HFFc6 (cell line): ENCODE data around the gene S100PBP. TPM values are rescaled to one million over a fixed set of nuclear protein-coding genes. Genes with fewer than 3 reads are reported as not detected.

Source experiments
- DNase-seq: peaks from one replicate; pipeline ENCODE4 v3.0.0-alpha.2; 2018
- H3K27ac Mint-ChIP-seq: 2 replicates; pipeline ENCODE4 v1.8.0; 2020; ENCODE audit warnings: mild to moderate bottlenecking, mixed read lengths
- H3K27me3 Mint-ChIP-seq: 2 replicates; pipeline ENCODE4 v1.8.0; 2021; ENCODE audit warnings: mild to moderate bottlenecking, moderate library complexity, mixed read lengths; ENCODE audit not compliant: insufficient read depth
- H3K36me3 Mint-ChIP-seq: 2 replicates; pipeline ENCODE4 v1.8.0; 2021; ENCODE audit warnings: low read depth, mixed read lengths
- H3K4me1 Mint-ChIP-seq: 2 replicates; pipeline ENCODE4 v1.8.0; 2020; ENCODE audit warnings: low read depth, mixed read lengths
- H3K4me3 Mint-ChIP-seq: 2 replicates; pipeline ENCODE4 v1.8.0; 2020; ENCODE audit warnings: mild to moderate bottlenecking, moderate library complexity, mixed read lengths
- H3K9me3 Mint-ChIP-seq: 2 replicates; pipeline ENCODE4 v1.8.0; 2020; ENCODE audit warnings: mild to moderate bottlenecking, mixed read lengths
- total RNA-seq, 6 experiments: library from RNA; stranded (reverse); fragmentation: NEBNext Ultra II Directional; extraction: Animal tissue kit (Norgen Biotek cat#: 25700); gene quantifications; 2 replicates in 1 of 6; 3 replicates in 5 of 6; pipeline ENCODE4 v1.2.3, GENCODE V29; 2021
- TF ChIP-seq, protein P1 (sequence below): fragments of 200-600 bp; sonication (generic); IDR thresholded peaks from 2 replicates; pipeline ENCODE4 v1.5.0; 2021; ENCODE audit warnings: antibody characterized with exemption, mild to moderate bottlenecking

Gene S100PBP
- total RNA-seq, 6 experiments from 2014 or later = 20.0 to 24.9 (median 21.6) TPM

- no peaks in the 10 kb centered on the region for H3K9me3 Mint-ChIP-seq
- no peak overlapping the region for H3K4me3 Mint-ChIP-seq
- H3K4me1 Mint-ChIP-seq = peaks cover 33% of the 10 kb centered on the region
- no peak overlapping the region for H3K27ac Mint-ChIP-seq
- peaks cover 23% of the 10 kb centered on the region for H3K27me3 Mint-ChIP-seq
- TF ChIP-seq, protein P1, sequence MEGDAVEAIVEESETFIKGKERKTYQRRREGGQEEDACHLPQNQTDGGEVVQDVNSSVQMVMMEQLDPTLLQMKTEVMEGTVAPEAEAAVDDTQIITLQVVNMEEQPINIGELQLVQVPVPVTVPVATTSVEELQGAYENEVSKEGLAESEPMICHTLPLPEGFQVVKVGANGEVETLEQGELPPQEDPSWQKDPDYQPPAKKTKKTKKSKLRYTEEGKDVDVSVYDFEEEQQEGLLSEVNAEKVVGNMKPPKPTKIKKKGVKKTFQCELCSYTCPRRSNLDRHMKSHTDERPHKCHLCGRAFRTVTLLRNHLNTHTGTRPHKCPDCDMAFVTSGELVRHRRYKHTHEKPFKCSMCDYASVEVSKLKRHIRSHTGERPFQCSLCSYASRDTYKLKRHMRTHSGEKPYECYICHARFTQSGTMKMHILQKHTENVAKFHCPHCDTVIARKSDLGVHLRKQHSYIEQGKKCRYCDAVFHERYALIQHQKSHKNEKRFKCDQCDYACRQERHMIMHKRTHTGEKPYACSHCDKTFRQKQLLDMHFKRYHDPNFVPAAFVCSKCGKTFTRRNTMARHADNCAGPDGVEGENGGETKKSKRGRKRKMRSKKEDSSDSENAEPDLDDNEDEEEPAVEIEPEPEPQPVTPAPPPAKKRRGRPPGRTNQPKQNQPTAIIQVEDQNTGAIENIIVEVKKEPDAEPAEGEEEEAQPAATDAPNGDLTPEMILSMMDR = no peak
- no peak for DNase-seq
- H3K36me3 Mint-ChIP-seq = no peaks in the 10 kb centered on the region
These were observed 56.0 kb downstream of the S100PBP start for GRCh38 chr1:32873484-32873883.

DNA sequence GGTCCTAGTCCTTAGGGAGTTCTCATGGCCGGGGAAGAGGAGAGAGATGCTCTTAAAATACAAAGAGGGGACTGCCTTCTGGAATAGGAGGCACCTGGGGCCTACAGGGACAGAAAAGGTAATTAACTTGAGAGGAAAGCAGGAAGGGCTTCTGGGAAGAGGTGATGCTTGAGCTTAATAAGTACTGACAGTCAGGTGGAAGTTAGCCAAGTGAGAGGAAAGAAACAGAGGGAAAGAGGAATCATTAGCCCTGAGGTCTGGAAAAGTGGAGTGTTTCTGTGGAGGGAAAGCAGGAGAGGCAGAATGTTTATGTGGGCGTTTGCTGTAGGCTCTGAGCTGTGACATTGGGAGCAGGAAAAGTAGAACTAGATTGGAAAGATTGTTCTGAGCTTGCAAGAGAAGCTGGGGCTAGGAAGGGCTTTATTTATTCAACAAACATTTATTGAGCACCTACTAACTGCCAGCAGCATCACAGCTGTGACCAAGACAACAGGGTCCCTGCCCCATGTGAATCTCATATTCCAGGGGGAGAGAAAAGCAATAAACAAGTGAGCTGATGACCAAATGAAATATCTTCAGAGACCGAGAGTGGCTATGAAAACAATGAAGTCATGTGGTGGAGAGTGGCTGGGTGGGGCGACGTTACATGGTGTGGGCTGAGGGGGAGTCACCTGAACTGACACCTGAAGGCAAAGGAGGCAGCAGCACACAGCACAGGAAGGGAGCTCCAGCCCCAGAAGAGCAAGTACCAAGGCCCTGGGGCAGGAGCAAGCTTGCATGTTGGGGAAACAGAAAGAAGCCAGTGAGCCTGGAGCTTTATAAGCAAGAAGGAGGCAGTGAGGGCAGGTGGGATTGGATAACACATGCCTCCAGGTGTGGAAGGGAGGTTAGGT, 57.7 kb downstream of the S100PBP start:
- no peak overlapping the region for H3K4me3 Mint-ChIP-seq

DNA sequence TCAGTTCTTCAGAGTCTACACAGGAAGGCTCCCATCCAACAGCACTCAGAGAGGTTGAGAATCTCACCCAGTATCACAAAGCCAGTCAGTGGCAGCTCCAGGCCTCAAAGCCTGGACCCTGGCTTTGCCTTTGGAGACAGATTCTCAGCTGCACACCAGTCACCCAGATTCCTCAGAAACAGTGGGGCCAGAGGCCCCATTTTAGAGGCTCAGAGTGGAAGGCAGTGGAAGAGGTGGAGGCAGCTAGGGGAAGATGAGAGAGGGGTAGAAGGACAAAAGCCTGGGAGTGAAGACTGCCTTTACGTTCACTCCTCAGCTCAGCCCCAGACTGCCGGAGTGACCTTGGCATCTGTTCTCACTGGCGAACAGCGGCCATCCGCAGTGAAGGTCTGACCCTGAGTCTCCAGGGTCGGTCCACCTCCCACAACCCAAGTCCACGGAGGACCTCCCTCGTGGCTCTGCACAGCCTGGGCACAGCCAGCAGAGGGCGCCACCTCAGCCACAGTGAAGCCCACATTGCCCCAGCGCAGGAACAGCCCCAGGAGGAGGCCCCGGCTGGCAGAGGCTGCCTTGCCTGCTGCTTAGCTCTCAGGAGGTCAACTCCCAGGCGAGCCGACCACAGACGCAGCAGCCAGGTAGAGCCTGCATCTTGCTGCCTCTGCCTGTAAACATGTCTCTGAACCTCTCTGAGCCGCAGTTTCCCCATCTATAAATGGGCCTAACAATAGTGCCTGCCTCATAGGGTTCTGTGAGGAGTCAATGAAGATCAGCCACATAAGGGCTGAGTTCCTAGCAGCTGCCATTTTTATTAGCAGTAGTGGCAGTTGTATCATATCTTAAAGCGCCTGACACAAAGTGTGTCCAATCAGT, 59.1 kb downstream of the S100PBP start:
- Mint-ChIP-seq H3K4me1 (peaks cover 22% of the 10 kb centered on the region), H3K9me3 (no peaks in the 10 kb centered on the region), H3K27ac (no peak overlapping the region), H3K27me3 (peaks cover 15% of the 10 kb centered on the region), H3K4me3 (no peak overlapping the region), H3K36me3 (no peaks in the 10 kb centered on the region)
- TF ChIP-seq, protein P1 = peak; percentile 97
- DNase-seq = peak; percentile 18

More for the DNA sequence above, 57.7 kb downstream of the S100PBP start:
- H3K27me3 Mint-ChIP-seq = peaks cover 19% of the 10 kb centered on the region
- no peak for DNase-seq
- TF ChIP-seq, protein P1 = no peak
- H3K4me1 Mint-ChIP-seq = peaks cover 29% of the 10 kb centered on the region
- H3K27ac Mint-ChIP-seq = no peak overlapping the region
- H3K9me3 Mint-ChIP-seq = no peaks in the 10 kb centered on the region
- no peaks in the 10 kb centered on the region for H3K36me3 Mint-ChIP-seq

DNA sequence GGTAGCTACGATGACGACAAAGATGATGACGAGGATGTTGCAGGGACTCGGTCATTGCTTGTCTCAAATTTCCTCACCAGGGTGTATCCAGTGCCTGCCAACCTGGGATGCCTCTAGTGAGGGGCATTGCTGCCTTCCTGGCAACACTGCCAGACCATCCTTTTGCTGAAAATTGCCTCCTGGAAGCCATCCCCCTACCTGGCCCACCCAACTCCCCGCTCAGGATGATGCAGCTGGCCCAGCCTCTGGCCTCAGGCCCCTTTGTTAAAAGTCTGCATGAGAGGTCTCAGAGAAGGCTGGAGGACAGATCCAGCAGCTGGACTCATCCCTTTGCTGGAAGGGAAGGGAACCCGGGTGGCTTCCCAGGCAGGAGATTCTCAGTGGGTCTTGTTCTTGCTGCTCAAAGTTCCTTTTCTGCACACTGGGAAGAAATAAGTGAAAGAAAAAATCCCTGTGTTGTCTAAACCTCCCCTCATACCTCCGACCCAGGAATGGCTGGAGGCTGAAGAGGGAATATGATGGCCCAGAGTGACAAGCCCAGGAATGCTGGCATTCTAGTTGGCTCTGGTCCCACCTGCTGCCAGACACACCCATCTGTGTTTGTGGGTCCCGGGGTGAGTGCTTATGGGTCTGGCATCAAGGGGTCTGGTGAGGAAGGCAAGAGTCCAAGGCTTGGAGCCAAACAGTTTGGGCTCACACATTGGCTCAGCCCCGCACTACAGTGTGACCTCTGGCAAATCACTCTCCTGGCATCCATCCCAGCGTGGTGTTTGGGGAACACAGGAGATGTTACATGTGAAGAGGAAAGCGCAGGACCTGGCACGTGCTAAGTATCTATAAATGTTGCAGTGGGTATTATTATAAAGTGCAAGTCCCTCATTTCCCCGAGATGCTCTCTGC, 60.0 kb downstream of the S100PBP start:
- no peak for DNase-seq
- peaks cover 11% of the 10 kb centered on the region for H3K27me3 Mint-ChIP-seq
- no peak overlapping the region for H3K4me3 Mint-ChIP-seq
- H3K4me1 Mint-ChIP-seq = peaks cover 19% of the 10 kb centered on the region
- H3K27ac Mint-ChIP-seq = no peak overlapping the region
- H3K9me3 Mint-ChIP-seq = no peaks in the 10 kb centered on the region
- no peaks in the 10 kb centered on the region for H3K36me3 Mint-ChIP-seq
- TF ChIP-seq, protein P1 = no peak

GRCh38 chr1:32878183-32878582, 60.7 kb downstream of the S100PBP start:
- Mint-ChIP-seq H3K36me3 (no peaks in the 10 kb centered on the region), H3K27me3 (peaks cover 11% of the 10 kb centered on the region), H3K4me1 (peaks cover 19% of the 10 kb centered on the region), H3K9me3 (no peaks in the 10 kb centered on the region), H3K27ac (no peak overlapping the region), H3K4me3 (no peak overlapping the region)
- TF ChIP-seq, protein P1 = no peak
- DNase-seq = peak; percentile 23
